HG03432 (cell line): ENCODE data around the gene RASEF.
"Not testable (repeated sequence)": the region's sequence is repeated elsewhere in the genome, so short reads cannot be mapped to it uniquely, and the experiment has no call there.

Experiments used
- ATAC-seq: cut with Tn5 transposase; IDR thresholded peaks from one replicate; pipeline ENCODE4 v1.9.1; 2021; ENCODE audit warnings: mild to moderate bottlenecking, moderate library complexity; ENCODE audit not compliant: unreplicated experiment

RASEF gene

DNA sequence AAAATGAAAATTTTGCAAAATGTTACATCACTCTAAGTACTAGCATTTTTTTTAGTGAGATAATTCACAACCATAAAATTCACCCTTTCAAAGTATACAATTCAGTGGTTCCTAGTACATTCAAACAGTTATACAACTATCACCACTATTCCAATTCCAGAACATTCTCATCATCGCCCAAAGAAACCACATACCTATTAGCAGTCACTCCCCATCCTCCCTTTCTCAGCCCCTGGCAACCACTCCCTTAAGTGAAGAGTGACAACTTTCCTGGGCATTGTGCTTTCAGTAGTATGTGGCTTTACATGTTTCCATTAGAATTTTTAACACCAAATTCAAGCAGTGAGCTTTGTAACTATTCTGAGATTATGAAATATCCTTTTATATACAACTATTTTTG, 81.4 kb downstream of the RASEF start:
- ATAC-seq, result no peak

DNA sequence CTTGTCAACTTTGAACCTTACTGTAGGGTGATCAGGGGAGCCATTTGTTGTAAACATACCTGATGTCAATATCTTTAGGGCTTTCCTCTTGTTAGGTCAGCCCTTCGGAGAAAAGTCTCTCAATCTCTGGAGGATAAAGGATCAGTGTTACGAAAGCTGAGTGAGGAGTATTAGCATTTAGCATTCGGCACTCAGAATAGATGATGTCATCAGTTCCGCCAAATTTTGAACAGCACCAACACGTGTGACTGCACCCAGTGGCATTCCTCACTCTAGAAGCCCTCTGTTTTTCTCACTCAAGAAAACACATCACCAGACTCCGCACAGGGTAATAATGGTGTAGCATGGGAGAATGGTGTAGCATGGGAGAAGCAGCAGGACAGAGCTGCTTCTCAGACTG, 87.8 kb downstream of the RASEF start:
- ATAC-seq, result no peak

DNA sequence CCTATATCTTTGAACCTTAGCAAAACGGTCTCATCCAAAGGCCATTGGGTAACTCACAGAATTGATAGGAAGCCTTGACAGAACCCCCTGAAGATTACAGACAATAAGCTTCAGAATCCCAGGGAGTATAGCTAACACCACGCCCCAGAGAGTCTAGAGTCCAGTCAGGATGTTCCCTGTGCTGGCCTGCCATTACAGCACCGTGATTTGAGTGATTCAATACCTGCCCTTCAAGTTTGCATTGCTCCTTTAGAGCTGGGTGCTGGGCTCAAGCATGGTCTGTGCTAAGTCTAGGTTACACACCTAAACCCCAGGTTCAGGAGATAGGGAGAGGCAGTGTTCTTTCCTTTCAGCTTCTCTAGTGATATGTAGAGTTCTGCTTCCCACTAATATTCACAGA, 90.5 kb downstream of the RASEF start:
- ATAC-seq, result no peak

DNA sequence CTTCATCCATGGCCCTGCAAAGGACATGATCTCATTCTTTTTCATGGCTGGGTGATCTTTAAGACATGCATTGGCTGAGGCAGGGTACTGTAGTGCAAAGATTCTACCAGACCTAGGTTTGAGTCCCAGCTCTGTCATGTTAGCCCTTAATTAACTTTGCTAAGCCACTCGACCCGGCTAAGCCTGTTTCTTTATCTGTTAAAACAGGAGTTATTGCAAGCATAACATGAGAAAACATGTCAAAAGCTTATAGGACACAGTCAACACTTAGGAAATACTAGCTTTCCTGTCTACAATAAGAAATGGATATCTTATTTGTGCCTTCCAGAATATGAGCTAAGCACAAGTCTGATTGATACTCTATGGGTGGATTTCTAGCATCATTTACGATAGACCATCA, 92.6 kb downstream of the RASEF start:
- ATAC-seq, result no peak

DNA sequence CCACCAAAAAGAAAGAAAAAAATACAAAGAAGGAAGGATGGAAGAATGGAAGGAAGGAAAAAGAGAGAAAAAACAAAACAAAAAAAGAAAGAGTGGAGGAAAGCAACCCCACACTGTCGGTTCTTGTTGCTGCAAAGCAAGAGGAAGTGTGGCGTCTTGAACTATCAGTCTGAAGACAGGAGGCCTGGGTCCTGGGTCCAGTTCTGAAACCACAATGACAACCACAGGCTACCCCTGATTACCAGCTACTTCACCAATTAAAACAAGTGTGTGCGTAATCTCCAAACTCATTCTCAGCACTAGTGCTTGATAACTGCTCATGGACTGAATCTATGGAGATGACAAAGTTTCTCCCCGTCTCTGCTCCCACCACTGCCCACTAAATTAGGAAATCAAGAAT, 93.7 kb downstream of the RASEF start:
- ATAC-seq, result no peak

DNA sequence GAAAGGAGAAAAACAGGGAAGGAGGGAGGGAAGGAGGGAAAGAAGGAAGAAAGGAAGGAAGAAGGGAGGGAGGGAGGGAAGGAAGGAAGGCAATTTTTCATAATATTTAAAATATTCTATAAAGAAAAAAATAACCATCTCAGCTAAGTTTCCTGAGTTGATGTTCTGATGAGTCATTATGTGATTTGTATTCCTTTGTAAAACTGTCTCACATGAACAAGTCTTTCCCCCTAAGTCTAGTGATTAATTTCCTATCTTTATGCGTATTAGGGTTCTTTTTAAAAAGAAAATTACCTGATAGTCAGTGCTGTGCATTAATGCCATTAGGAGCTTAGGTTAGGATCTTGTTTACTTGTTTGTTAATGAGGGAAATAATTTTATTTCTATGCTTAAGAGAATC, 94.1 kb downstream of the RASEF start:
- ATAC-seq, result no peak

DNA sequence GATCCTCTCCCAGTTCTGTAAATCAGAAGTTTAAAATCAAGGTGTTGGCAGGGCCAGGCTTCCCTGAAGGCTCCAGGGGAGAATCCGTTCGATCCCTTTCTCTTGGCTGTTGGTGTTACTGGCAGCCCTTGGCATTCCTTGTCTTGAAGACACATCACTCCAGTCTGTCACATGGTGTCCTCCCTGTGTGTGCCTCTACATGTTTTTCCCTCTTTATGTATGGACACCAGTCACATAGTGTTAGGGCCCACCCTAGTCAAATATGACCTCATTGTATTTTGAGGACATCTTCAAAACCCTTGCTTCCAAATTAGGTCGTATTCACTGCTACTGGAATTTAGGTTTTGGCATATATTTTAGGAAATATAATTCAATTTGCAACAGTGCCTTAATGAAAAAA, 94.6 kb downstream of the RASEF start:
- no peak for ATAC-seq

DNA sequence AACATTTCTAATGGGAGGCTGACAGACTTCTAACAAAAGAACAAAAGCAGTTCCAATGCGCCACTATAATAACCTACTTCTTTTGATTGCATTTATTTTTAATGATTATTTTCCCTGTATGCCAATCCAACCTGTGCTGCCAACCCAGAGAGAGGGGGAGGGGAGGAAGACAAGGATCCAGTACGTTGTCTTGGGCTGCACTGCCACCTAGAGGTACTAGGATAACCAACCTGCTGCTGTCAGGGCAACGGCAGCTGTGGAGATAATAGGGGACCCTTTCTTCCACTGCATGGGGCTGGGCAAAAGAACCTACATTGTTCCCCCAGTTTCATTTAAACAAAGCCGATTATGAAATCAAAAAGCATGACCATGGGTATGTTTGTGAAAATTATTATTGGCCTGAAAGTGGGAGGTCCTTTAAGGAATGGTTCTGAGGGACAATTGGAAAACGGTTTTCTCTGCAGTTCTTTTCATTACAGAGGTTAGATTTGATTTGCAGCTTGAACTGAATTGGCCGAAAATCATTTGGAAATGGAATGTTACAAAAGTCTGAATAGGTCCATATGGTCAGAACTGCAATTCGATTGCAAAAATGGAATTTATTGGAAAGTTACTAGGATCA, 101.3 kb downstream of the RASEF start:
- peak; percentile 99 for ATAC-seq

DNA sequence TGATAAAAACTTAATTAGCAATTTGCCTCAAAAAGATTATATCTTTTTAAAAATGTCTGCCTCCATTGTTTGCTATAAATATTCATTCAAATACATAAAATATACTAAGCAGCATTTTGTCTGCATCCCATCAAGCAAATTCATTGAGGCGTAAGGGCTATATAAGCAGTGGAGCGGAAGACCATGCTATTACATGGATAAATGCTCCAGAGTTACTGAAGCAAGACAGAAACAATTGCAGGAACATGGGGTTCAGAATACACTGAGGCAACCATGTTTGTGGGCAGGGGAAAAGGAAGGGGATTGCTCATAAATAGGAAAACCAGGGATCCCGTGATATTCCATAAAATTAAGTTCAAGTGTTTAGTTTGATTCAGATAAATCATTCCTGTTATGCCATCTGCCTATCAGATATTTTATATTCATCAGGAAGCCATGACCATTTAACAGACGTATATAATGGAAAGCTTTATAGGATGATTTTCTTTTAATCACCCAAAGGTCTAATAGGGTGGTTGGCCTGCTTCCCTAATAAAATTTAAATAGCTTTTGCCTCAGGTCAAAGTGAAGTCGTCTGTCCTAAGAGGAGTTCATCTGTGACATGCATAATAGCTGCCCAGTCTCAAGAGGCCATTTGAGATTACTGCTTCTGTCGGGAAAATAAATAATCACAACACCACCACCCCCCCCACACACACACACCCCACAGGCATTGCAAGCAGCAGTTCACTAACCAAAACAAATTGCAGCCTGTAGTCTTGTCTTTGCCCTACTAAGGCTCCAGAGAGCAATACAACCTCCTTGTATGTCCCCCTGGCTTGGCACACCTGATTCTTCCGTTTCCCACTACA, 105.2 kb downstream of the RASEF start:
- no peak for ATAC-seq

DNA sequence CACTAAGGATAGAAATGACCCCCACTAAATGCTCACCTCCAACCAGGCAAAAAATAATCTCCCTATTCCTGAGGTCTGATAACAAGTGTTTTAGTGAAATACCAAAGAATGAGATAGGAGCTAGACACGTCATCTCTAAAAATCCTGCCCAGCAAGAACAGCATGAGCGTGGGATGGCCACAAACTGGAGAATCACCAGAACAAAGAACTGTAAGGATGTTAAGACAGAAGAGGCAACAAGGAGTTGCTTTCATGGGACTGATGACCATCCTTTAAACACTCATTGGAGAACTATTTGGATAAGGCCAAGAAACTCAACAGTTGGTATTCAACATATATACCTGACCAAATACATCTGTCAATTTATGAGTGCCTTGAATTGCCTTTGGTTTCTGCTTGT, 113.7 kb downstream of the RASEF start:
- no peak for ATAC-seq

DNA sequence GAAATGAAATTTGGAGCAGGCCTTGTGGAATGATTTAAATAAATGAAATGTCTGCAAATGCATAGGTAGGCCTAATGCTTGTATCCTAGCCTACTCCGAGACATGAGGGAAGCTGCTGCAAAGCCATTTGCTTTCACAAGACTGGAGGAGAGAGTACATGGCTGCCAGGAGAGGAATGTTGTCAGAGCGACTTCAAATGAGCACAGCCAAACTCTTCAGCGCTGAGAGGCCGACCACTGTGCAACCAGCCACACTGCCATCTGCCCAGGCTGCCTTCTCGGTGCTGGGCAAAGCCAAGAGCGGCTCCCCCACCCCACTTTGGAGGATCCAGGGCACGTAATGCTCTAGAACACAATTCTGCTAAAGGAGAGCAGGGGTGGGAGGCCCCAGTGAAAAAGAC, 122.6 kb downstream of the RASEF start:
- no peak for ATAC-seq

DNA sequence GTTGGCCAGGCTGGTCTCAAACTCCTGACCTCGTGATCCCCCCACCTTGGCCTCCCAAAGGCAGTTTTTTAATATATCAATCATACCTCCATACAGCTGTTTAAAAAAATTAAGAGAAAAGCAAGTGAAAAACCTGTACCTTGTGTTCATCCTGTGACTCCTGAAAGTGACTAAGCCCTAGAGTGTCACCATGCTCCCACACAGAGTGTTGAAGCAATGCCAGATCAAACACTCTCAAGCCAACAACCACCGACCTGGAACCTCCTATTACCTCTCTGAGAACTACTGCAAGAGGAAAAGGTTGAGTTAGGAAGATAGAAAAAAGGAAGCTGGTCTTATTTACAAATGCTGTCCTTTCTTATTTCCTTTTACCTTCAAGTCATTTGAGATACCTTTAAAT, 123.5 kb downstream of the RASEF start:
- no peak for ATAC-seq

DNA sequence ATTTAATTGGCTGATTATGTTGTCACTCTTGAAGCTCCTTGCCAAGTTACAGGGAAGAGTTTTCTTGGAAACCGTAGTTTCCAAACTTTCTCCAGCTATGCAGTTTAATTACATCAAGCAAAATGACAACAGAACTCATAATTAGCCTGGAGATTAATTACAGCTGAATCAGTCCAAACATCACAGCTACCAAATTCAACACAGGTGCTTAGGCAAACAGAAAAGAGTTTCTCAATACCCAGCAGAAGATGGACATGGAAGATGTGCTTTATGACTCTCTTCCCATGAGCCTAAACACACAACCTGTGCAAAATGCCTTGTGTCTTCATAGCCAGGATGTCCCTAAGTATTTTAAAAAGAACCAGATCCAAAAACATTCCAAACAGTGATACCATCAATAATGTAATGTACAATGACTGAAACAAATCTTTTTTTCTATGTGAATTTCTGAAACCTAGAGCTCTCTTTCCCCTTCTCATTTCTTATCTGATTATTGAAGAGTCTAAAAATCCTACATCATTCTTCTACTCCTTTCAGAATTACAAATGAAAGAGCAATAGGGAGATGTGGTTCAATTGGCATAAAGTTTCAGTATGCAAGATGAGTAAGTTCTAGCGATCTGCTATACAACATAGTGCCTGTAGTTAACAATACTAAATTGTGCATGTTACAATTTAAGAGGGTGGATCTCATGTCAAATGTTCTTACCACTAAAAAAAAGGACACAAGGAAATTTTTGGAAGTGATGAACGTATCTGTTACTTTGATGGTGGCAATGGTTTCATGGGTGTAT, 124.3 kb downstream of the RASEF start:
- no peak for ATAC-seq

DNA sequence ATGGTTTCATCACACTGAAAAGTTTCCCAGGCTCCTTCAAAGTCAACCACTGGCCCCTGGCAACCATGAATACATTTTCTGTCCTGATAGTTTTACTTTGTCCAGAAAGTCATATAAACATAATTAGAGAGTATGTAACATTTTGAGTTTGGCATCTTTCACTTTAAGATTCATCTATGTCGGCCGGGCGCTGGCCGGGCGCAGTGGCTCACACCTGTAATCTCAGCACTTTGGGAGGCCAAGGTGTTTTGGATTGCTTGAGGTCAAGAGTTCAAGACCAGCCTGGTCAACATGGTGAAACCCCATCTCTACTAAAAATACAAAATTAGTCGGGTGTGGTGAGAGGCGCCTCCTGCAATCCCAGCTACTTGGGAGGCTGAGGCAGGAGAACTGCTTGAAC, 126.4 kb downstream of the RASEF start:
- ATAC-seq, result not testable (repeated sequence)

DNA sequence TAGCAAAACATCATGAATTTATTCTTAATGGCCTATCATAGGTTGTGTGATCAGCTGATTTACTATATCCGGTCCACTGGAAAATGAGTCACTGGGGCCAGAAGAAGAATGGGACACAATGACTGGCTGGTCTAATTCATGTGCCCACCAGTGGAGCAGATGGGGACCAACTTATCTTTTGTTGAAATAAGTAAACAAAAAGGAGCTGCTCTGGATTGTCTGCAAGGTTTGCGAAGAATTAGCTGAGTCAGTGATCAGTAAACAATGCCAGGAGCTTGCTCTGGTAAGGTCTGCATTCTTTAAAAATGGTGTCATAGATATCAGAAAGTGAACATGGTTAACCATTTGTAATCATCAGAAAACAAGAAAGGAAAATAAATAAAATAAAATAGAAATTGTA, 128.0 kb downstream of the RASEF start:
- no peak for ATAC-seq

DNA sequence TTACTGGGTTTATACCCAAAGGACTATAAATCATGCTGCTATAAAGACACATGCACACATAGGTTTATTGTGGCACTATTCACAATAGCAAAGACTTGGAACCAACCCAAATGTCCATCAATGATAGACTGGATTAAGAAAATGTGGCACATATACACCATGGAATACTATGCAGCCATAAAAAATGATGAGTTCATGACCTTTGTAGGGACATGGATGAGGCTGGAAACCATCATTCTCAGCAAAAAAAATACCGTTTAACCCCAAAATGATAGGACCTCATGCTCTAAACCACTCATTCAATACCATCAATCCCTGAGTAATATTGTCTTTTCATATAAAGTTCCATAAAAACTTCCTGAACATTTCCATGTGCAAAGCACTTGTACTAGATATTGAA, 128.9 kb downstream of the RASEF start:
- not testable (repeated sequence) for ATAC-seq

DNA sequence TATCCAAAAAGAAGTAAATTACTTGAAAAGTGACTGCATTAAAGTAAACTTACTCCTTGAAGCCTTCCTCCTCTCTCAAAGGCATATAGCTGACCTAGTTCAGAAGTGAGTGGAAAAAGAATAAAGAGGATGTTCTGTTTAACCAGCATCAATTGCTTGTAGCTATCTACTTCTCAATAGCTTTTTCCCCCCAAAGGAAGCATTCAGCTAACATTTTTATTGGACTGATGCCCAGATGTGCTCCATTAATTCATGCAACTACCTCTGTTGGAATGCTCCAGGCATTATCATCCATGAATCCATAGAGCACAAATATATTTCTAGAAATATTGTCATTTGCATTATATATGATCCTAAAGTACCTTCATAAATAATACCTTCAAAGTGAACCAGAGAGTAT, 132.8 kb downstream of the RASEF start:
- no peak for ATAC-seq
